Astrocyte of the cerebellum (primary cell): ENCODE data around the gene VWA2.

Experiments
- DNase-seq: peaks from one replicate; pipeline ENCODE4 v3.0.0-alpha.2; 2011; ENCODE audit warnings: low read depth
- H3K4me3 ChIP-seq: 2 replicates; pipeline ENCODE4 v1.5.1; 2011; ENCODE audit warnings: mild to moderate bottlenecking, low read depth, low read length, moderate library complexity
- CTCF ChIP-seq: IDR thresholded peaks from 2 replicates; pipeline ENCODE4 v1.5.1; 2012; ENCODE audit warnings: low read length, low read depth, moderate library complexity, mild to moderate bottlenecking; ENCODE audit errors: missing control alignments
- in situ Hi-C: cut with HindIII; loops from 2 replicates; pipeline ENCODE4 v1.10.0; 2017; ENCODE audit warnings: low sequenced_read_pairs

The VWA2 gene

GRCh38 chr10:114252092-114252491 lies 13.0 kb downstream of the VWA2 start:
- DNase-seq = no peak
- no peak overlapping the region for H3K4me3 ChIP-seq
- TF ChIP-seq CTCF = no peak
- in situ Hi-C loops = no loop called here

GRCh38 chr10:114252883-114253282 lies 13.8 kb downstream of the VWA2 start:
- in situ Hi-C loops = no loop called here
- H3K4me3 ChIP-seq = no peak overlapping the region
- no peak for DNase-seq
- TF ChIP-seq CTCF = no peak

- no peak for TF ChIP-seq CTCF
- no peak overlapping the region for H3K4me3 ChIP-seq
- DNase-seq = no peak
- in situ Hi-C loops = no loop called here
Measured at GRCh38 chr10:114255227-114255626, 16.2 kb downstream of the VWA2 start.

- in situ Hi-C loops = no loop called here
- no peak for TF ChIP-seq CTCF
- no peak for DNase-seq
- H3K4me3 ChIP-seq = no peak overlapping the region
Measured at GRCh38 chr10:114256008-114256765, 17.1 kb downstream of the VWA2 start.

- no peak for TF ChIP-seq CTCF
- H3K4me3 ChIP-seq = no peak overlapping the region
- DNase-seq = no peak
- in situ Hi-C loops = no loop called here
Measured at GRCh38 chr10:114256822-114257221, 17.8 kb downstream of the VWA2 start.

GRCh38 chr10:114257498-114257897 lies 18.4 kb downstream of the VWA2 start:
- no peak overlapping the region for H3K4me3 ChIP-seq
- TF ChIP-seq CTCF = no peak
- in situ Hi-C loops = no loop called here
- DNase-seq = no peak
